GM03348 (cell line): ENCODE measurements around the gene UMAD1.

ENCODE experiments used
- DNase-seq: peaks from one replicate; pipeline ENCODE4 v3.0.0; 2012; ENCODE audit warnings: low spot score

UMAD1 gene

DNA sequence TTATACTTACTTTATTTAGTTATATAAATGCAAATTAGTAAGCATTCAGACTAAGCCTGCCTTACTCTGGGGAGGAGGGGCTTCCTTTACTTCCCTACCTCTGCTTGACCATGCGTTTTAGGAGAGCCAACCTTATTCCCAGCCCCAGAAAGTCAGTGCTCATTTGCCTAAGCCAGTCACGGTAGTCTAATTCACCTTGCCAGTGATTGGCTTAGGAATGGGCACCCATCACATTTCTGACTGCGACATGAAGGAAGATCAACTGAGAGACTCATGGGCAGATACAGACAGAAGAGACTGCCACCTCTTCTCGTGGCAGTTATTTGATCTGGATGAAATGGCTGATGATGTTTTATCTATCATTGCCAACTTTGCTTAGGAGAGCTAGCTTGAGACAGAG is 48.4 kb downstream of the UMAD1 start:
- no peak for DNase-seq

DNA sequence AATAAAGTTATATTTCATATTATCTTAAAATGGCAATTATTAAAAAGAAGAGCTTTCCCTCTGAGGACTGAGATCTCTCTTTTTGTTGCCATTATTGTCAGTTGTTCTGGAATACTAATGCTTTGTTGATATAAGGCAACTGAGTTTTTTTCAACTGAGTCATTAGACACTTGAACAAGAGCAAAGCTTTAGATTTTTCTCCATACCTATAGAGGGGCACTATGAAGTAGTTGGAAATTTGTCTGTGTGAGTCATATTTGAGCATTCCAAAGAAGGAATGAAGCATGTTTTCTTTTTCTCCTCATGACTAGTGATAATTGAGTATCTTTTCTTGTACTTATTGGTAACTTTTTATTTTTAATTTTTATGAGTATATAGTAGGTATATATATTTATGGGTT is 53.3 kb downstream of the UMAD1 start:
- peak; percentile 23 for DNase-seq

DNA sequence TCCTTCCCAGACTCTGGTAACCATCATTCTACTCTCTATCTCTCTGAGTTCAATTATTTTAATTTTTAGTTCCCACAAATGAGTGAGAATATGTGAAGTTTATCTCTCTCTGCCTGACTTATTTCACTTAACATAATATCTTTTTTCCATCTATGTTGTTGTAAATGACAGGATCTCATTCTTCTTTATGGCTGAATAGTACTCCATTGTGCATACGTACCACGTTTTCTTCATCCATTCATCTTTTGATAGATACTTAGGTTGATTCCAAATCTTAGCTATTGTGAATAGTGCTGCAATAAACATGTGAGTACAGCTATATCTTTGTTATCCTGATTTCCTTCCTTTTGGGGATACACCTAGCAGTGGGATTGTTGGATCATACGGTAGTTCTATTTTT is 54.0 kb downstream of the UMAD1 start:
- DNase-seq = no peak

DNA sequence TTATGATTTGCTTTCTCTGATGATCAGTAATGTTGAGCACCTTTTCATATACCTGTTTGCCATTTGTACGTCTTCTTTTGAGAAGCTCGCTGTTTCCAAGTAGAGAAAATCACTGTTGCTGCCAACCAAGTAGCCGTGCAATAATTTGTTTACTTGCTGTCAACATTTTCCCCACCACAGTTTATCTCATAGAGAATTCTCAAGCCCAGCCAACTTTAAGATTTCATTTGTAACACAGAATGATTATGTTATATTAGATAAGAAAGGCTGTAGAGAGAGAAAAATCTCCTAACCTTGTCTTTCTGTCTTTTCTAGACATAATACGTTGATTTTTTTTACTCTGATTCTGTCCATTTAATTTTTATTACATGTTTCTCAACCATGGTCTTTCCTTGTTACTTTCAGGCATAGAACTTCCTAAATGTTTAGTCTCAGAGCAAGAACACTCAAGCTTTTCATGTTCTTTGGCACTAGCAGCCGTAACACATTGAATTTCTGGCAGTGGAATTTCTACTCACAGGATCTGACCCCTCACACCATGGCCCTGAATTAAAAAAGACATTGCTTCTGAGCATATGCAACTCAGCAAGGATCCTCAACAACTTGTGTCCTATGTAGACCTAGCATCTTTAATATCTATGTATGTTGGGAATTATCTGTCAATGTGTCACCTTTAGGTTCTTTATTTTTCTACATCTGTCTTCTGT is 54.7 kb downstream of the UMAD1 start:
- DNase-seq = no peak

DNA sequence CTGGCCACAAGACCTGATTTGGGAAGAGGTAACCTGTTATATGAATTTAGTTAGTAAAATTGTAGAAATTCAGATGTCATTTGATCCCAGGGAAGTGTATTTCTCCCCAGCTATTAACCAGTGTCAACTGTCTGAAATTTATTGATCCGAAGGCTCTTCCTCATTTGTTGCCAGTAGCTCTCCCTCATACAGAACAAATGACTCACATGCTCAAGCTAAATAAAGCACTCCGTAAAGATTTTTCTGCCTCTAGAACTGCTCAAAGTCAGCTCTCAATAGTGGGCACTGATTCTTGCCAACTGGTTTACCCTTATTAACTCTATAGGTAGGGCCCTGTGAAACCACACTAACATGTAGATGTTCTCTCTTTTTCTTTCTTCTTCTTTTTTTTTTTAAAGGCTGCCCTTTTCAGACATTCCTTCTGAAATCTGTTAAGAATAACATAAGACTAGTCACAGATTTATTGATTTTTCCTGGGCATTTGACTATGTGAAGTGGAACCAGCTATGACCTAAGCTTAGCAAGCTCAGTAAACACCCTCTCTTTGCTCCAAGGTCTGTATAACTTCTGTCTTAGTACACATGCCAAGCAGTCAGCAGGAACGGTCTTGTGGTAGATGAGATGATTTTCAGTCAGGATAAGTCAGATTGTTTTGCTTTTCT is 56.0 kb downstream of the UMAD1 start:
- peak; percentile 38 for DNase-seq

DNA sequence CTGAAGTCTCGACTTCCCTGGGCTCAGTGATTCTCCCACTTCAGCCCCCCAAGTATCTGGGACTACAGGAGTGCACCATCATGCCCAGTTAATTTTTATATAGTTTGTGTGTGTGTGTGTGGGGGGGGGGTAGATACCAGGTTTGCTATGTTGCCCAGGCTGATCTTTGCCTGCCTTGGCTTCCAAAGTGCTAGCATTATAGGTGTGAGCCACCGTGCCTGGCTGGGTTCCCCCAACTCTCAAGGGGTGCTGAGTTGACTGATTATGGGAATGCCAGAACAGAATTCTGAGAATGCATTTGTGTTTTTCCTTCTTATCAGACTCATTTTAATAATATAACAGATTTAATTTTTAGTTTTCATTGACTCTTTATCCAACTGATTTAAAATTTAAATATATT is 58.4 kb downstream of the UMAD1 start:
- no peak for DNase-seq

DNA sequence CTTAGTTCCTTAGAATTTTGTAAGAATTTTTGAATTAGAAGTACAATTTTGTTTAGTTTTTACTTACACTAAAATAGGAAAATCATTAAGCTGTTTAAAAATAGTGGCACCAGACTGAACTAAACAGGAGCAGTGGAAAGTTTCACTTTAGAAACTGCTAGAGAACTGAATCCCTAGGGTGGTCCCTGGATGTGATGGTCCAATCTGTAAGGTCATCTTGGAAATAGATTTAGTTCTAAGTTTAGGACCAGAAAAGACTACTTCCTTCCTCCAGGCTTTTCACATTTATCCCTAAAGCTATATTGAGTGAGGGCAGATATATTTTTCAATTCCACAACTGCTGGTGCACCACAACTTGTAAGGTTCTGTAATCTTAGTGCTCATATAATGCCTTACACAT is 58.8 kb downstream of the UMAD1 start:
- no peak for DNase-seq

DNA sequence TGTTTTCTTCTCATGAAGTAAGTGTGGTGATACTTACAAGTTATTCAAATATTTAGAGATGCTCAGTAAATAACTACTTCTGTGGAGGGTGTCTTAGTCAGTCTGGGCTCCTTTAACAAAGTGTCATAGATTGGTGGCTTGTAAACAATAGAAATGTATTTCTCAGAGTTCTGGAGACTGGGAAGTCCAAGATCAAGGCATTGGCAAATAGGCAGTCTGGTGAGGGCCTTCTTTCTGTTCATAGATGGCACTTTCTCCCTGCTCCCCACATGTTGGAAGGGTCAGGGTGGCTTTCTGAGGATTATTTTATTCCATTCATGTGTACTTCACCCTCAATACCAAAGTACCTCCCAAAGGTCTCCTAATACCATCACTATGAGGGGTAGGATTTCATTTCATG is 59.4 kb downstream of the UMAD1 start:
- DNase-seq = no peak

DNA sequence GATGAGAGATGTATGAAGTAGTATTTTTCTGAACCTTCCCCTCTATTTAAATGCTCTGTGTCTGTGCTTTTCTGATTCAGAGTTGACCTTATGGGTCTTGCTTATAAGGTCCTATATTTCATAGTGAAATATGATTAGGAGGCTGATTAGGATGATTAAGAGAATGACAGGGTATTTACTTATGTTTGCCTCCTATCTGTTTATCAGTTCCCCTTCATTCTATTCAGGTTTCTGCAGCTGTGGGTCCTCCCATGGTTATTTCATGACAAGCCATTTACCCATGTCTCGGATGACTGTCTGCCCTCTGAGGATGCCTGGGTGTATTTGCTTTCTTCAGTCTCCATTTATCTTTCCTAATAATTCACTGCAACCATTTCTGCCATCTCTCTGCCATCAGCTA is 61.0 kb downstream of the UMAD1 start:
- DNase-seq = no peak

DNA sequence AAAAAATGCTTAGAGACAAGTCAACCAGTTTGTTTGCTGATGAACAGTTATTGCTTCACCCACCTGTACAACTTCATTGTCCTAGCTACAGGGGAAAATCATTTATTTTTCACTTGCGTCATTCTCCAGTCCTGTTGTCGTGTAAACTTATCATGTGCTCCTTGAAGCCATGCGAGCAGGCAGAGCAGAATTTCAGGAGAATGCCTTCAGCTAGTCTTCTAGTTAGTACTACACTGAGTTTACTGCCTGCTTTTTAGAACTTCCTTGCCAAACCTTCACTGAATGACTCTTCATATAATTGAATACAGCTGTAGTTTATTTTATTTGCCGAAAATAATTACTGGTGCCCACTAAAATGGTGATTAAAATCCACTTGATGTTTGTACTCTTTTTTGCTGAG is 62.3 kb downstream of the UMAD1 start:
- DNase-seq = peak; percentile 55

DNA sequence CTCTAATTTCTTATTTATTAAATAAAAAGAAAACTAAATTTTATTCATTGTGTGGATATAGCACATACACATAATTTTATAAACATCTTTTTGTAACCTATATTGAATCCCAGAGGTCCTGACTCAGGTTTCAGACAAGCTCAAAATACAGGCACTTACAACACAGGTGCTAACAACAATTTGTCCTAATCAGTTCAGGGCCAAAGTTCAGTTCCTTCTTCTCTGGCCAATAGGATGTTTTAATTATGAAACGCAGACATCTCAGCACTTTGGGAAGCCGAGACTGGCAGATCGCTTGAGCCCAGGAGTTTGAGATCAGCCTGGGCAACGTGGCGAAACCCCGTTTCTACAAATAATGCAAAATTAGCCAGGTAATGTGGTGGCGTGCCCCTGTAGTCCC is 62.9 kb downstream of the UMAD1 start:
- DNase-seq = no peak

DNA sequence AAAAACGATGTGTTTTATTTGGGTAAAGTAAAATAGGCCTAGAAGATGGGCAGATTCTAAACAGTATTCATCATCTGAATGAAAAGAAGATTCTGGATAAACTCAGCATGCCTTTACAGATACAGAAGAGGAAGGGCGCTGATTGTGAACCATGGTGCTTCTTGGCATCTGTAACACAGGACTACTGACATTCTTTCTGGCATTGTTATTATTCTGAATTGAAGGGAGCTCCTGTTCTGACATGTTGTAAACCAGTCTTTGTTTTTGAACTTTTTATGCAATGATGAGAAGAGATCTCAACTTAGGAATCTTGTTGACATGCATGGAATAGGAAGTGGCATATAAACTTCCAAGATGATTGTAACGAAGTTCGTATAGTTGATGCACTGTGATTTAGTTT is 64.3 kb downstream of the UMAD1 start:
- no peak for DNase-seq

DNA sequence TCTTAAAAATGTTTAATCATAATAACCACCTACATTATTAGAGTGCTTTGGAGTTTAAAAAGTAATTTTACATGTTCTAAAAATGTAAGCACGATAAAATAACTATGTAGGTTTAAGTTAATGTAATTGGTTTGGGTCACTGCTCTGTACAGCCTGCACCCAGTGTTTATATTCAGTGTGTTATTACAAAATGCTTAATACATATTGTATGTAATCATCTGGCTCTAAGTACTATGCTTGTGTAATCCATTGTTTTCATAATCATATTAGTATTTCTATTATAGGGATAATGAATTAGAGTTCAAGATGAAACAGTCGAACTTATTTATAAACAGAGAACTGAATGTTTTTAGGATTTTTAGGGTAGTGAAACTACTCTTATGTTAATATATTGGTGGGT is 64.8 kb downstream of the UMAD1 start:
- no peak for DNase-seq

DNA sequence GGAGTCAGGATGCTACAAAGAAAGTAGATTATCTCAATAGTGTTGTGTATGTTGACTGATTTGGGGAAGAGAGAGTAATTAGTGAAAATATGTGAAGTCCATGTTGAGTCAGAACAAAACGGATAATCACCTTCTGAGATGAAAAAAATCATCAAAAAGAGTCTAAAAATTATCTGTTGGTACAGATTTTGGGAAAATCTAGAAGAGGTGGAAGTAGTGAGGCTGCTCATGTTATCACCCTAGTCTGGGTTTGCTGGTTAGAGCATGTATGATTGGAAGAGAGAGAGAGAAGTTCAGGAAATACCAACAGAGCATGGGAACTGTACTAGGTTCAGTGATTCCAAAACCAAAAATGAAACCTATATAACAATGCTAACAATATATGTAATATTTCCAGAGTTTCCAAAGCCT is 65.6 kb downstream of the UMAD1 start:
- no peak for DNase-seq

DNA sequence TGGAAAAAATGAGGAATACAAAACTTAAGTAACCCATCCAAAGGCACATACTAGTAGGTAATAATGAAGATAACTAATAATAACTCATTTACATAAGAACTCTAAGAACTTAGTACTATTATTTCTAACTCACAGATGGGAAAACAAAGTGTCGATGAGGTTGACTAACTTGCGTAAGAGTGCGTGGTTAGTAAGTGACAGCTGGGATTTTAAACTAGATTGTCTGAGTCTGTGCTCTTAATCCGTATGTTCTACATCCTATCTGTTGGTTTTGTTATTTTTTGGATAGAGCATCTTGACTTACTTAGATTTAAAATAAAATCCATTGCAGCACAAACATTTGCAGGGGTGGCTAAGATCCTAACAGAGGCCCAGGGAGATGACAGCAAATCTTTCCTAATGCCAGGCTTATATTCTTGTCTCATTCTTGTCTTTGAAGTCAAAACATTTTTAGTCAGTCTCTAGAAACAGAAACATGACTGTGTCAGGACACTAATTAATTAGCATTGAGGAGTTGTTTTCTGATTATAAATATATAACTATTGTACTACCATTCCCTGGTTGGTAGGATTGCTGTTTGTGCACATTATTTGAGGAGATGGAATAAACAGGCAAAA is 66.1 kb downstream of the UMAD1 start:
- no peak for DNase-seq

DNA sequence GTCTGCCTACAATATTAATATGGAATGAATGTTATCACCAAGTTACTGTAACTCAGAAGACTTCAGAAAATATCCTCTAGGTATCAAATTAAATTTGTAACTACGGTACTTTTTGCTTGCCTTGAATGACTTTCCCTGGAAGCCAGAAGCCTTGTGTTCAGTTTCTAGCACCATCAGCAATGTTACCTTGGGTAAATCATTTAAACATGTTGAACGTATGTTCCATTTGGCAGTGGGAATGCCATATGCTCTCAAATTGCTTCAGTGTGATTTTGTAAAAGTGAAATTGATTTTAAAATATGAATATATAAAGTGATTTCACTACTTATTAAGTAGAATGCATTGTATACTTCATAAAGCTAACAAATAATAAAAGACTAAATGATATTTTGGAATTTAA is 66.7 kb downstream of the UMAD1 start:
- no peak for DNase-seq

DNA sequence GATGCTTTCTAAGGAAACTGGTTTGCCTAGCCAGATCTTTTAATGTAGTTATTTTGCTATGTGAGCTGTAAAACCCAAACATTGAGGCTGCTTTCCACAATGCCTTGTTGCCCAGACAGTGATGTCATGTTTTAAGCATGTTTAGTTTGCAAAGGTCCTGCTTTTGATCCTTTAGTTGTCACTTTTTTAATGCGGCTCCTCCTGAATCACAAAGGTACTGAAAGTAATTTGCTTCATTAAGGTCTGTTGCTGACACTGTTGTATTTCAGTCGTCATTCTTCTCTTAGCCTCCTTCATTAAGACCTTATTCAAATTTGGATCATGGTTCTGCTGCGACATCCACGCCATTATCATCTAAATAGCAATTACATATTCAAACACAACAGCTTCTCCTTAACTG is 67.3 kb downstream of the UMAD1 start:
- peak; percentile 7 for DNase-seq

DNA sequence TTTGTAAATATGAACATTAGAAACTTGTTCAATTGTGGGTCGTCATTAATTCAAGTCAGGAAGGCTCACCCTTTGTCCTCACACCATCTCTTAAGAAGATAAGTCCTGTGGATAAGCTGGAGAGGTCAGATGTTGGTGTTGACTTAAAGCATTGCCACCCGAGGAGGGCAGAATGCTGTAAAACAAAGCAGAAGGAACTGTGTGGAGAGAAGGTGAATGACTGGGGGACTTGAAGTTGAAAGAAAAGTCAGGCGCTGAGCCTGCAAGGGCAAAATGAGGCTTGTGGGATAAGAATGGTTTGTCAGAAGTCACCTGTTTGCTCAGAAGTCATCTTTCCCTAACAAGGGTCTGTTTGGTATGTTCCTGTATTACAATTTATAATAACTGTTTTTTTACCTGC is 68.7 kb downstream of the UMAD1 start:
- no peak for DNase-seq

DNA sequence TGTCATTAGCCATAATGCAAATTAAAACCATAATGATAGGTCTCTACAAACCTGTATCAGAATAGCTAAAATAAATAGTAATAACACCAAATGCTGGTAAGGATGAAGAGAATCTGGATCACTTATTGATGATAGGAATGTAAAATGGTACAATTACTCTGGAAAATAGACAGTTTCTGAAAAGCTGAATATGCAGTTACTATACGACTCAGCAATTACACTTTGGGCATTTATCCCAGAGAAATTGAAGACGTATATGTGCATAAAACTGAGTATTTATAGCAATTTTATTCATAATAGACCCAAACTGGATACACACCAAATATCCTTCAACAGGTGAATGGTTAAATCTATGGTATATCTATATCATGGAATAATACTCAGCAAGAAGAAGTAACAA is 69.9 kb downstream of the UMAD1 start:
- DNase-seq = no peak

DNA sequence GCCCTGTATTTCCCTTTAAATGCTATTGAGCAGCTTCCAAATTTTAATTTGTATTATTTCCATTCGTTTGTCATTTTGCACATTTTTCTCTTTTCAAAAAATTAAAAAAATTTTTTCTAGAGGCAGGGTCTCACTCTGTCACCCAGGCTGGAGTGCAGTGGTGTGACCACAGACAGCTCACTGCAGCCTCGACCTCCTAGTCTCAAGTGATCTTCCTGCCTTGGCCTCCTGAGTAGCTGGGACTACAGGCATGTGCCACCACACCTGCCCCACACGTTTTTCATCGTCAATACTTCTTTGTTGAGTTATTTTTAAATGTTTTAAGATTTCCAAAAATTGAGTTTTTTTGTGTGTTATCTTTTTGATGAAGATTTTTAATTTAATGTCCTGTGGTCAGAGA is 73.2 kb downstream of the UMAD1 start:
- no peak for DNase-seq

DNA sequence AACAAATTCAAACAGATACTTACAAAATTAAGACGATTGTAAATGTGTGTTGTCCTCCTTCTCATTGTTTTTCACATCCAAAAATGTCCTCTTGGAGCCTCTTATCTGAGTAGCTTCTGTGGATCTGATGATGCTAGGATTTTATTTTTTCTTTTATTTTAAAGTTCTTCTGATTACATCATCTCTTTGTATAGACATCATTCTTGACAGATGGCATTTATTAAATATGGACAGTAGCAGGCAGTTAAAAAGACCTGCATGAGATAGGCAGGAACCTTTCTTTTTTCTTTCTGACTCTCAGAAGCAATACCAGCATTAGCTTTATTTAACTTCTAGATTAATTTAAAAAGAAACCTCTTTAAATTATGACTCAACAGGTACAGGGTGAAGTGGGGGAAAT is 77.9 kb downstream of the UMAD1 start, which contains the start of gene RPA3:
Gene RPA3, minus strand, starts transcription at position 116 of the 400 bp plus-strand sequence. CDS start 78,189 bp downstream, outside the sequence.
- DNase-seq = no peak

DNA sequence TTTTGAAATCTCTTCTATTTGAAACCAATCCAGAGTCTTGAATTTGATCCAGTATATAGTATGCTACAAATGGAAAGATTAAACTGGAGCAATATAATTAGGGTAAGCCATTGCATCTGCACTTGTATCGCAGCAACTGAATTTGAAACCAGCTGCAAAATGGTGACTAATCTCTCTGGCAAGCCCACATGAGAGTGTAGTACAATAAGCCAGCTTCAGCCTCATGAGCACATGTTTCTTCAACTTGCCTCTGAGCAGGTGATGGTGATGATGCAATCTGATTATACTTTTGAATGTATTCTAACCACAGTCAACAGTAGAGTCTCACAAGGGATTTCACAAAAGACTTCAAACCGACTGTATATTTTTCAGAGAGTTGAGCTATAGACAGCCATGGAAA is 78.7 kb downstream of the UMAD1 start:
- DNase-seq = peak; percentile 62

DNA sequence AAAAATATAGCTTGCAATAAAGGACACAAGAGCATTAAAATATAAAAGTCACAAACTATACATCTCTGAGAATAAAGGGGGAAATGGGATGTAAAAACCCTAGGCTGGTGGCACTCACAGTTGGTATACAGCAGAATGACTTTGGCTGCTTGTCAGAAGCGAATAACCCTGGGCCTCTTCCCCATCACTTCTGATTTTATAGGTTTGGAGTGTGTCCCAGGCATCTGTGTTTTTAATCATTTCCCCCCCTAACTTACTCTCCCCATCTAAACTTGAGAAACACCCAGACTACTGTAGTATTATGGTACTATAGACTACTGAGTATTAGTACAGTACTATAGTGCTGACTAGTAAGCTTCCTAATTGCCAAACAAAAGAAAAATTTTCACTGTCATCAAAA is 79.6 kb downstream of the UMAD1 start:
- DNase-seq = no peak
